DOHH2 (cell line): Measurements from ENCODE around the gene LYVE1.
A peak's percentile ranks its signal among the peaks of the same experiment; 100 is the strongest.

Experiments
- H3F3A ChIP-seq: fragments of 200-600 bp; sonication (generic), shearing (Covaris generic); 2 replicates; pipeline ENCODE4 v1.6.0; 2016; ENCODE audit warnings: antibody characterized with exemption, mild to moderate bottlenecking; ENCODE audit not compliant: control insufficient read depth, insufficient read depth
- H3K27ac ChIP-seq: fragments of 200-600 bp; sonication (generic); 2 replicates; pipeline ENCODE4 v1.5.1; 2014; ENCODE audit warnings: low read depth, mild to moderate bottlenecking, low read length, moderate library complexity
- H3K27me3 ChIP-seq: fragments of 200-600 bp; sonication (generic); 2 replicates; pipeline ENCODE4 v1.6.1; 2014; ENCODE audit warnings: mild to moderate bottlenecking, low read length, mixed read lengths; ENCODE audit not compliant: control insufficient read depth
- H3K36me3 ChIP-seq: fragments of 200-600 bp; sonication (generic); 2 replicates; pipeline ENCODE4 v1.6.1; 2014; ENCODE audit warnings: mild to moderate bottlenecking, low read length, moderate library complexity, mixed read lengths; ENCODE audit not compliant: control insufficient read depth
- H3K4me1 ChIP-seq: fragments of 200-600 bp; sonication (generic); 2 replicates; pipeline ENCODE4 v1.6.1; 2014; ENCODE audit warnings: mild to moderate bottlenecking, low read length, mixed read lengths; ENCODE audit not compliant: control insufficient read depth
- H3K4me2 ChIP-seq: fragments of 200-600 bp; sonication (generic); 2 replicates; pipeline ENCODE4 v1.6.0; 2014; ENCODE audit warnings: mild to moderate bottlenecking, low read length, moderate library complexity
- H3K4me3 ChIP-seq: fragments of 200-600 bp; sonication (generic); 2 replicates; pipeline ENCODE4 v1.5.1; 2014; ENCODE audit warnings: mild to moderate bottlenecking, low read length, mixed read lengths
- H3K79me2 ChIP-seq: fragments of 200-600 bp; sonication (generic); 2 replicates; pipeline ENCODE4 v1.6.1; 2014; ENCODE audit warnings: mild to moderate bottlenecking, low read length, mixed read lengths; ENCODE audit not compliant: control insufficient read depth
- H3K9me2 ChIP-seq: fragments of 200-600 bp; sonication (generic); replicated peaks from 2 replicates; pipeline ENCODE4 v1.6.1; 2014; ENCODE audit warnings: mild to moderate bottlenecking, low read length, mixed read lengths; ENCODE audit not compliant: control insufficient read depth
- H3K9me3 ChIP-seq: fragments of 200-600 bp; sonication (generic); 2 replicates; pipeline ENCODE4 v1.6.1; 2014; ENCODE audit warnings: antibody characterized with exemption, low read length, mixed read lengths; ENCODE audit not compliant: control insufficient read depth, insufficient read depth
- H4K20me1 ChIP-seq: fragments of 200-600 bp; sonication (generic); 2 replicates; pipeline ENCODE4 v1.6.0; 2014; ENCODE audit warnings: low read depth, mild to moderate bottlenecking, antibody characterized with exemption, low read length, moderate library complexity; ENCODE audit not compliant: control insufficient read depth, insufficient read depth
- CTCF ChIP-seq: fragments of 200-600 bp; sonication (generic); IDR thresholded peaks from one replicate; pipeline ENCODE4 v1.5.1; 2014; ENCODE audit warnings: antibody characterized with exemption, mild to moderate bottlenecking, low read depth, low read length; ENCODE audit not compliant: poor library complexity, severe bottlenecking
- EZH2phosphoT487 ChIP-seq: fragments of 200-600 bp; sonication (generic); IDR thresholded peaks from 2 replicates; pipeline ENCODE4 v1.6.1; 2017; ENCODE audit warnings: borderline replicate concordance, mild to moderate bottlenecking, antibody characterized with exemption, low read length, moderate library complexity, mixed read lengths

LYVE1 gene

GRCh38 chr11:10605941-10606381 is 37.5 kb upstream of the LYVE1 start:
- no peaks in the 10 kb centered on the region for H3K27me3 ChIP-seq
- no peaks in the 10 kb centered on the region for H3K36me3 ChIP-seq
- H3K9me2 ChIP-seq = no peaks in the 10 kb centered on the region
- TF ChIP-seq CTCF (no peak), EZH2phosphoT487 (no peak)
- no peaks in the 10 kb centered on the region for H3K79me2 ChIP-seq
- H3K9me3 ChIP-seq = no peaks in the 10 kb centered on the region
- peak overlapping the region; percentile 71 for H3K4me2 ChIP-seq
- H3K4me3 ChIP-seq = peak overlapping the region; percentile 56
- H3F3A ChIP-seq = no peaks in the 10 kb centered on the region
- peak overlapping the region; percentile 60 for H3K27ac ChIP-seq
- H3K4me1 ChIP-seq = peaks cover 68% of the 10 kb centered on the region
- no peaks in the 10 kb centered on the region for H4K20me1 ChIP-seq

- no peak overlapping the region for H3K27ac ChIP-seq
- H3K4me3 ChIP-seq = no peak overlapping the region
- no peak for TF ChIP-seq EZH2phosphoT487
- no peak for TF ChIP-seq CTCF
Measured at GRCh38 chr11:10604798-10605197, 36.3 kb upstream of the LYVE1 start.

GRCh38 chr11:10604340-10604748 is 35.9 kb upstream of the LYVE1 start:
- H3K27me3 ChIP-seq = no peaks in the 10 kb centered on the region
- peaks cover 51% of the 10 kb centered on the region for H3K4me1 ChIP-seq
- no peaks in the 10 kb centered on the region for H3K79me2 ChIP-seq
- no peaks in the 10 kb centered on the region for H4K20me1 ChIP-seq
- no peaks in the 10 kb centered on the region for H3F3A ChIP-seq
- H3K4me3 ChIP-seq = no peak overlapping the region
- no peak overlapping the region for H3K27ac ChIP-seq
- no peak overlapping the region for H3K4me2 ChIP-seq
- no peaks in the 10 kb centered on the region for H3K9me2 ChIP-seq
- TF ChIP-seq EZH2phosphoT487 = no peak
- no peak for TF ChIP-seq CTCF
- H3K36me3 ChIP-seq = no peaks in the 10 kb centered on the region
- no peaks in the 10 kb centered on the region for H3K9me3 ChIP-seq

More at GRCh38 chr11:10604798-10605197, 36.3 kb upstream of the LYVE1 start:
- H3K4me2 ChIP-seq = no peak overlapping the region
- no peaks in the 10 kb centered on the region for H4K20me1 ChIP-seq
- peaks cover 56% of the 10 kb centered on the region for H3K4me1 ChIP-seq
- H3K9me3 ChIP-seq = no peaks in the 10 kb centered on the region
- H3K9me2 ChIP-seq = no peaks in the 10 kb centered on the region
- H3K27me3 ChIP-seq = no peaks in the 10 kb centered on the region
- H3F3A ChIP-seq = no peaks in the 10 kb centered on the region
- H3K79me2 ChIP-seq = no peaks in the 10 kb centered on the region
- H3K36me3 ChIP-seq = no peaks in the 10 kb centered on the region
